HG03135 (cell line): ENCODE measurements around the gene SHCBP1.
A peak's percentile ranks its signal among the peaks of the same experiment; 100 is the strongest.
"Not testable (repeated sequence)": the region's sequence is repeated elsewhere in the genome, so short reads cannot be mapped to it uniquely, and the experiment has no call there.

Experiments used
- ATAC-seq: cut with Tn5 transposase; IDR thresholded peaks from one replicate; pipeline ENCODE4 v1.9.1; 2021; ENCODE audit warnings: mild to moderate bottlenecking, moderate library complexity; ENCODE audit not compliant: unreplicated experiment

SHCBP1 gene

DNA sequence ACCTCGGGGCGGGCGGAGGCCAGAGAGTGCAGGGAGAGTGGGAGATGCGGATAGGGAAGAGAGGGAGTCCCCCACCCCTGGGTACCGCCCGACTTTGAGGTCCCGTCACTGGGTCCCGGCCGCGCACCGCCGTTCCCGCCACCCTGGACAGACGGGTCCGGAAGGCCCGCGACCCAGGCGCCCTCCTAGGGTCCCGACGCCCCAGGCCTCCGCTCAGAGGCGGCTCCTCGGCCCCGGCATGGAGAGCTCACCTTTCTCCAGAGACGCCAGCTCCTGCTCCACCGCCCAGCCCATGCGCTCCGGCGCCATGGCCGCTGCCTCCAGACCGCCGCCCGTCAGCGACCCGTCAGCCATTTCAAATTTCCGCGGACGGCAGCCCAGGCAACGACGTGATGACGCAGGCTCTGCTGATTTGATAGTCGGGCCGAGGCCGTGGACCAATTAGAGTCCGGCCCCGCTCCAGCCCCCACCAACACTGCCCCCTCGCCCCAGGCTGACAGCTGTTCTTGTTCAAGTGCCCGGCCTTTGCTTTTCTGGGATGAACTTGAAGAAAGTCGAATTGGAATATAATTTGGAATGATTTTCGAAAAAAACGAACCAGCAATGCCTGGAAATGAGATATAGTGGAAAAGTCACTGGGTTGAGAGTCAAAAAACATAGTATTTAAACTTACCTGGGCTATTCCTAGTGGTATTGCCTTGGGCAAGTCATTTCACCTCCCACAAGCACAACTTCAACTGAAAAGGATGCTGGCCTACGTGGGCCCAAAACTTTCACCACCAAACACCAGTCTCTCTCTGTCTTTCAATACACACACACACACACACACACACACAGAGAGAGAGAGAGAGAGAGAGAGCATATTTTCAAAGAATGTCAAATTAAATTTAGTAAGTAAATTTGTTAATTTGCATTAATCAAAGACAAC is at the start of gene SHCBP1:
Gene SHCBP1, minus strand, starts transcription at position 374 of the 928 bp plus-strand sequence. Its CDS starts 20 bp downstream, at position 354.
- peak; percentile 93 for ATAC-seq

DNA sequence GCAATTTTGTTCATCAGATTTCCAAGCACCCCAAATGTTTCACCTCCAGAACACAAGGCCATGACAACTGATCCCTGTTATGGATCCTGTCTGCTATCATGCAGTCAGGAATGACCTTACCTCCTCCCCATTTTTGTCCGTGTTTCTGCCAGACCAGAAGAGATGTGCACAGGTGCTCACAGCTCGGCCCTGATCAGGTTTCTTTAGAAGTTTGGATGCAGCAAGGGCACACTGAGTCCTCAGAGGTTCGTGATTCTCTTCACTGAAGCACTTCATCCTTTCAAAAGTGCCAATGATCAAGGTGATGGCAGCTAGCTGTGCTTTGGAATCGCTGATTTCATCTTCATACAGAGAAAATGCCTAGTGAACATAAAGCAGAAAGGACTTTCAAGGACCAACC is 40.9 kb upstream of the SHCBP1 start:
- no peak for ATAC-seq

GRCh38 chr16:46658925-46659324 is 37.7 kb upstream of the SHCBP1 start:
- ATAC-seq, result peak; percentile 86

- no peak for ATAC-seq
Measured at GRCh38 chr16:46651305-46651704, 30.1 kb upstream of the SHCBP1 start.

DNA sequence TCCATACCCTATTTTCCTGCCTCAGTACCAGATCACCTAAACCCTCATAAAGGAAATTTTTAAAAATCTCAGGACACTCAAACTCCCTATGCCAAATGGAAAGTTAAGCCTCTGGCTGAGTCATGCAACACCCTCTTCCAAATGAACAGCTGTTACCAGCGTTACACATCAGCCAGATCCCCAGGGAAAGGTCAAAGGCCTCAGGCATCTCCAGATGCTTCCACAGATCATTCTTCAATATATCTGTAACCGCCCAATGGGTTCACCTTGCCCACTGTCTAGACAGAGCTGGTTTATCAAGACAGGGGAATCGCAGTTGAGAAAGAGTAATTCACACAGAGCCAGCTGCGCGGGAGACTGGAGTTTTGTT is 29.1 kb upstream of the SHCBP1 start:
- ATAC-seq, result no peak

DNA sequence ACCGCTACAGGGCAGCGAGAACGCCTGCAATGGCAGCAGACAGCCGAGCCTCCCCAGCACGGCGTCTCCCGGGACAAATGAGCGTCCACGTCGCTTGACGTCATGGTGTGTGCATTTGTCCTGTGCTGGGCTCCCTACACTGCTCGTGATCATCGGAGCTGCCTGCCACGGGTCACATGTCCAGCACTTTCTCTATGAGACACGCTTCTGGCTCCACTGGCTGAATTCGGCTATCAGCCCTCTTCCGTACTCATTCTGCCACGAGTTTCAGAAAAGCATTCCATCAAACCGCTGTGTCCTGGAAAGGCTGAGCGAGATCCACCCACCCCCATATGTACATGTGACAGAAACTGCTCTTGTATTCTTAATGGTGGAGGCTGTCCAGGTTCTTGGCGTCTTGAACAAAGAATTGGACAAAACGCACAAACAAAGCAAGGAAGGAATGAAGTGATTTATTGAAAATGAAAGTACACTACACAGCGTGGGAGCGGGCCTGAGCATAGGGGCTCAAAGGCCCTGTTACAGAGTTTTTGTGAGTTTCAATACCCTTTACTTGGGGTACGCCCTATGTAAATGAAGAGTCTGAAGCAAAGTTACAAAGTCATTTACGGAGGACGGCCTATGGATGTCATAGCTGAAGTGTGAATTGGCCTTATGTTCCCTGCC is 28.5 kb upstream of the SHCBP1 start:
- no peak for ATAC-seq

GRCh38 chr16:46648656-46649055 is 27.5 kb upstream of the SHCBP1 start:
- no peak for ATAC-seq

GRCh38 chr16:46638947-46639925 is 18.1 kb upstream of the SHCBP1 start:
- no peak for ATAC-seq

DNA sequence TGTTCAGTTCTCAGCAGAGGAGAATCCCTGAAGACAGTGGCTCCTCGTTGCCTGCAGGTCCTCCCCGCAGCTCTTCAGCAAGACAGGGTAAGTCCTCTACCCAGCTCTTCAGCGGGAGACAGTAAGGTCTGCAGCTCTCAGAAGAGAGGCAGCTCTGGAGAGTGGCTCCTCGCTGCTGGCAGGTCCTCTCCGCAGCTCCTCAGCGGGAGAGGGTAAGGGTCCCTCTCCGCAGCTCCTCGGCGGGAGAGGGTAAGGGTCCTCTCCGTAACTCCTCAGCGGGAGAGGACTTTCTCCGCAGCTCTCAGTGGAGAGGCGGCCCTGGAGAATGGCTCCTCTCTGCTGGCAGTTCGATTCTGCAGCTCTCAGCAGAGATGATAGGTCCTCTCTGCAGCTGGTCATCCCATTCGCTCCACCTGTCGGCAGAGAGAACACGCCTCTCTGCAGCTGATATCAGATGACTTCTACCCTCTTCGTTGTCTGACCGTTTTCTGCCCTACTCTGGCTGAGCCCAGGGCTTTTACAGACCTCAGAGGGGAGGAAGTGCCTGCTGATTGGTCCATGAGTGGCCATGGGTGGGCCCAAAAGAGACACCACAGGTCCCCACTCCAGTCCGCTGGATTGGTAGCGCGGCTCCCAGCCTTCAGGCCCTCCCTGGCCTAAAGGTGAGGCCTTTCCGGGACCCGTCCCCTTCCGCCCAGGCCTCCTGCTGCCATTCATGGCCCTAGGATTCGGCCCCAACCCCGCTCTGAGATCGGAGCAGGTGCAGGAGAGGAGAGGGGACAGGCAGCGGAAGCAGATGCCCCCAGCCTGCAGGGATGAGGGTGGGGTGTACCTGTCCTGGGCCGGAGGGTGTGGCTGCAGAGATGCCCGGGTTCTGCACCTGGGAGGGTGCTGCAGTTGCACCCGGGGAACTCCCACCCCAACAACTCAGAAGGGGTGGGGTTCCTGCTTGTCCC is 11.9 kb upstream of the SHCBP1 start:
- ATAC-seq, result no peak

DNA sequence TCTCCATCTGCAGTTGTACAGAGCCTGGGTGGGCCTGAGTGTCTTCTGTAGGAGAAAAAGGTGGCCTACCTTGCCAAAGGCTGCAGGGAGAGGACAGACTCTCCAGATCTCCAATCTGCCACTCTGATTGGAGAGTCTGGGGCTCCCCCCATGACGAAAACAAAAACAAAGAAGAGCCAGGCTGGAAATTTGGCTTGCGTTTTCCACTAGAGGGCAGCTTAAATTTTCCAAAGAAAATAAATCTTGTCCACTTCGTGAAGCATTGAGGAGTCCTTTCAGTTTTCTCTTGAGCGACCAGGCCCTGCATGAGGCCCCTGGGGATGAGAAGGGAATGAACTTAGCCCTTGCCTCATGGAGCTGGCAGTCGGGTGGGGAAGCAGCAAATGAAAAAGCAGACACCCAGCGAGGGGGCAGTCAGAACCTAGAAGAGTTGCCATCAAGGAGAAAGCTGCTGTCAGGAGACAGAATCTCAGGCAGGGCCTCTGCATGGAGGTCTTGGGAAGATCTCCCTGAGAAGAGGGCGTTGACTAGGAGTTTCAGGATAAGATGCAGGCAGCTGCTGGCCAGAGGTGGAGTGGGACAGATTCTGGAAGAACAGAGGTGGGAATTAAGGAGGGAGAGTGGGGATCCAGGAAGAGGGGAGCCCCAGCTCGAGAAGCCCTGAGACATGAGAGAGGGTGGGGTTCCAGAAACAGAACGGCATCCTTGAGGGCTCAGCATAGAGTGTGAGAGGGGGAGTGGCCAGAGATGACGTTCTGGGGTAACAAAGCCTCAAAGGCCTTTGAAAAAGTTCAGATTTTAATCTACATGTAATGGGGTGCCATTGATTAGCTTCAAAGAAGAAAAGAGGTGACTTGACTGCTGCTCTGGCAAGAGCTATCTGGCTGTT is 8.4 kb upstream of the SHCBP1 start:
- ATAC-seq, result no peak

GRCh38 chr16:46627746-46628145 is 6.6 kb upstream of the SHCBP1 start:
- no peak for ATAC-seq

DNA sequence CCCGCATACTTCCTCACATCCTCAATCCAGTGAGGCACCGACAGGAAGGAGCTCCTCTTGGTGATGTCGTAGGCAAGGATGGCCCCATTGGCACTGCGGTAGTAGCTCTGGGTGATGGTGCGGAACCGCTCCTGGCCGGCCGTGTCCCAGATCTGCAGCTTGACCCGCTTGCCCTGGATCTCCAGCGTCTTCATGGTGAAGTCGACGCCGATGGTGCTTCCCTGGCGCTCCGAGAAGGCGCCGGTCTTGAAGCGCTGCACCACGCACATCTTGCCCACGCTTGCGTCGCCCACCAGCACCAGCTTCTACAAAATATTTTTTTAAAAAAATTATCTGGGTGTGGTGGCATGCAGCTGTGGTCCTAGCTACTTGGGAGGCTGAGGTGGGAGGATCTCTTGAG is 5.5 kb upstream of the SHCBP1 start:
- ATAC-seq, result not testable (repeated sequence)

DNA sequence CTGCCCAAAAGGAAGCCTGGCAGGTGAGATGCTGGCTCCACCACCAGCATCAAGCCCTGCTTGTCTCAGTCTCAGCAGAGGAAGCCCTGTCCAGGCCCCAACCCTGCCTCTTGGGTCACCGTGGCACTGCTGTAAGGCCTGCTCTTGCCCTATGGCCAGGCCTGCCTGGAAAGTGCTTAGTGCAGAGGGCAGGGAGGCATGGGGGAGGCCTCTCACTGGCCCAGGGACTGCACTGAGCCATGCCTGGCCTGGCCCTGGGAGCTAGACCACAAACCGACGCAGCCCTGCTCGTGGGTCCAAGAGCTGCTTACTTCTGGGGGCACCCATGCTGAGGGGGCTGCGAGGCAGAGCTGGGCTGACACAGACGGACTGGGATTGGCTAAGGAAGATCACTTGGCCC is 3.7 kb upstream of the SHCBP1 start:
- ATAC-seq, result not testable (repeated sequence)

DNA sequence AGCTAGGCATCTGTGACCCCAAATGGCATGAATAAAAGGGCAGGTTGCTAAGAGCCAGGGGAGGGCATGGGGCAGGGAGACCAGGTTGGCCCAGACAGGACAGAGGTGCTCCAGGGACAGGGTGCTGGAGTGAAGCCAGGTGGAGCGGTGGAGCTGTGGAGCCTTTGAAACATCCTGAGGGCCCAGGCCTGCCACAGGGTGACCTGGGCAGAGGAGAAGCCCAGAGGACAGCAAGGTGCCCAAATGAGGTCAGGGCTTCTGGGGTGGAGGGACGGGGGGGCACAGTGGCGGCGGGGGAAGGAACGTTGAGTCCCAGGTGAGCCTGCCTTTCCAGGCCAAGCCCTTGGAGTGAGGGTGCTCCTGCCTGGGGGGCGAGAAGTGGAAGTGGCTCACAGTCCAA is 2.5 kb upstream of the SHCBP1 start:
- not testable (repeated sequence) for ATAC-seq

DNA sequence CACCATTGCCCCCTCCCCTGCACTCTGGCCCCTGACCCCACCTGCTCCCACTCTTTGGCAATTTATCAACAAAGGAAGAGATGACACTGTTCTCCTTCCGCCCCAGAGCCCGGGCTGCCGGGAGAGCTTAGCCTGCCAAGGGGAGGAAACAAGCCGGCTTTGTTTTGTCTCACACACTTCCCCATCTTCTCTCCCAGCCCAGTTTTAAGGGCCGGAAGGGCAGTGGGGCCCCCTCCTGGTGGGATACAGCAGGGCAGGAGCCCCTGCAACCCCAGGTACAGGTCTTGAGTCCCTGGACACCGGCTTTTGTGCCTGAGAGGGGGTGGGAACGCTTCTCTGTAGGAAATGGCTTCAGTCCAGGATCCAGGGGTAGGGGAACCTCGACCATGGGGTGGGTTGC is 2.1 kb upstream of the SHCBP1 start:
- not testable (repeated sequence) for ATAC-seq

- ATAC-seq, result no peak
Measured at GRCh38 chr16:46621934-46622676, 926 bp upstream of the SHCBP1 start.

- peak; percentile 2 for ATAC-seq
Measured at GRCh38 chr16:46620266-46621005, 743 bp downstream of the SHCBP1 start.
